AG08395 (cell line): ENCODE results near the gene UPF2.
A peak's percentile ranks its signal among the peaks of the same experiment; 100 is the strongest.

Experiments used
- DNase-seq: peaks from one replicate; pipeline ENCODE4 v3.0.0; 2012; ENCODE audit warnings: mixed read lengths, low spot score

The UPF2 gene

DNA sequence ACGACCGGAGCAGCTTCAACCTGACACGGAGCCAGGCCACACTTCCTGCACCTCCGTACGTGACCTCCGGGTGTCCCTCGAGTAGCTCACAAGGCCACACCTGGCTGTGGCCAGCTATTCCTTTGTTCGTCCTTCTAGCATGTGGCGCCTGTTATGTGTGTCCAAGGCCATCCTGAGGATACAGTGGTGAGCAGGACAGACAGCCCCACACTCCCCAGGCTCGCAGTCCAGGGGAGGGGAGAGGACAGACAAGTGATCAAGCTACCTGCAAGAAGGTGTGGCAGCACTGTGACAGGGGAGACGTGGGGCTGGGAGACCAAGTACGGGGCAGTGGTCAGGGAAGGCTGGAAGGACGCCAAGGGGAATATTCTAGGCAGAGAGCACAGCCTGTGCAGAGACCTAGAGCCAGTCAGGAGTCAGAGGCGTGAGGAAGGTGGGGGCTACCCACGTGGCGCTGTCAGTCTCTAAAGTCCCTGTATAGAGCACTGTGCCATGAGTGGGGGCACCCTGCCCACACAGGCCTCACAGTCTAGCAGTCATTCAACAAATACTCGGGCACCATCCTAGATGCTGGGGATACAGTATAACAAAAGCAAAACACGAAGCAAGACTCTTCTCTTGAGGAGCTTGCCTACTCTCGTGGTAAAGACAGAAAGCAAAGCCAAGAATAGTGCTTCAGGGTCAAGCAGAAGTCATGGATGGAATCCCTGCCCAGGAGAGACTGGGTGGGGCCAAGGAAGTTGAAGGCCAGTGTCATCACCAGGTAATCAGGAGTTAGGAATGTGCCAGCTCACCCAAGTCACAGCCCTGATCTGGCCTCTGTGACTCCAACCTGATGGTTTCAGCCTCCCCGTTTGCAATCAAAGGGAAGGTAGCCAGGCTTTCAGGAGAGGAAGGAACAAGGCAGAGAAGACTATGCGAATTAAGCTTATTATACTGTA, 160.9 kb downstream of the UPF2 start:
- DNase-seq = peak; percentile 31

DNA sequence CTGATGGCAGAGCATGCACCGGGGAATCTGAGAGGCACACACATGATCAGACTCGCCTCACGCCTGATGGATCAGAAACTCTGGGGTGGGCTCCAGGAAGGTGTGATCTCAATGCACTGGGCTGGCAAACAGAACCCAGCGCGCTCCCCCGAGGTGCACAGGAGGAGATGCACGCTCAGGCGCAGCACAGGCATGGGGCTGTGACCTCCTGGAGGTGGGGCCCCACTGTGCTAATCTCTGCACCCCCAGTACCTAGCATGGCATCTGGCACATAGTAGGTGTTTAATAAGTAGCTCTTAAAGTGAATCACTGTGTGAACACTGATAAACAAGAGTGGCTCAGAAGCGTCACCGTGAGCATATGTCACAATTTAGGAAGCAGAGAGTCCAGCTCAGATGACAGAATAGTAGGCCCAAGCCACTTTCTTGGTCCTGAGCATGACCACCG, 161.6 kb downstream of the UPF2 start:
- DNase-seq = no peak

DNA sequence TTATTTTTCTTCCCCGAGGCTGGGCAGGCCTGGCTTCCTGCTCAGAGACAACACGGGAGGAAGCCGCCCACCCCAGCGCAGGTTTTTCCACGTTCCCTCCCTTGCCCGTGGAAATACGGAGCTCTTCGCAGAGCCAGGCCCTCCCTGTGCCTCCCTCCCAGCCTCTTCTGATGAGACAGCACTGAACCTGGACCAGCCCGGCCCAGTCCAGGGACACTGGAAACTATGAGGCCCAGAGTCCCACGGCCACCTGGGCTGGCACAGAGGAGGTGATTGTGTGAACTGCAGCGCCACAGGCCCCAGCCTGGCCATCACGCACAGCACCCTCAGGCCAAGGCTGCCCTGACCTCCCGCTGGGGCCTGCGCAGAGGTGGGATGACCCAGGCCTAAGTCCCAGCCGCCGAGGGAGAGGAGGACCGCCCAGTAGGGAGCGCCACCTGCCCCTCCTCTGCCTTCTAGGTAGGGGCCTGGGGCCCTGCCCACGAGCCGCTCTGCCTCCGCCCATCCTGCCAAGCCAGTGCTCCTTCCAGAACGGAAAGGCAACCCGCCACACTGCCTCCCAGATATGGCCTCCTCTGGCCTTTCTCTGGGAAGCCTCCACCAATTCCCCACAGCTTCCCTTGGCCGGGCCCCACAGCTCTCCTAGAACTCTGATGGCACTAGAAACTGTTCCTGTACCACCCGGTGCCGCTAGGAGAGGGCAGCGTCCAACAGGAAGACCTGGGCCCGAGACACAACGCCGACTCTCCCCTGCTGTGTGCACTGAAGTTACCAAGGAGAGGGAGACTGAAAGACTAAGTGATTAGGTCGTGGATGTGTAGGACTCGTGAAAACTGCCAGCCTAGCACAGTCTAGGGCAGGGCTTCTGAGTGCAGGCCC, 162.2 kb downstream of the UPF2 start:
- no peak for DNase-seq

DNA sequence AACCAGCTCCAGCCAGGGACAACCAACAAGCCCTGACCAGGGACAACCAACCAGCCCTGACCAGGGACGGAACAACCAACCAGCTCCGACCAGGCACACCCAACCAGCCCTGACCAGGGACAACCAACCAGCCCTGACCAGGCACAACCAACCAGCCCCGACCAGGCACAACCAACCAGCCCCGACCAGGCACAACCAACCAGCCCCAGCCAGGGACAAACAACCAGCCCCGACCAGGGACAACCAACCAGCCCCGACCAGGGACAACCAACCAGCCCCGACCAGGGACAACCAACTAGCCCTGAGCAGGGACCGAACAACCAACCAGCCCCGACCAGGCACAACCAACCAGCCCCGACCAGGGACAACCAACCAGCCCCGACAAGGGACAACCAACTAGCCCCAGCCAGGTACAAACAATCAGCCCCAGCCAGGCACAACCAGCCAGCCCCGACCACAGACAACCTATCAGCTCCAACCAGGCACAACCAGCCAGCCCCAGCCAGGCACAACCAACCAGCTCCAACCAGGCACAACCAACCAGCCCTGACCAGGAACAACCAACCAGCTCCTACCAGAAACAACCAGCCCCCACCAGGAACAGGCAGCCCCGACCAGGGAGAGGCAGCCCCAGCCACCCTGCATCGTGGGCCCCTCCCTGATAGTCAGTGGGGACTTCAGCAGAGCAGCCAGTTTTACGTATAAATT, 163.1 kb downstream of the UPF2 start:
- DNase-seq = no peak

DNA sequence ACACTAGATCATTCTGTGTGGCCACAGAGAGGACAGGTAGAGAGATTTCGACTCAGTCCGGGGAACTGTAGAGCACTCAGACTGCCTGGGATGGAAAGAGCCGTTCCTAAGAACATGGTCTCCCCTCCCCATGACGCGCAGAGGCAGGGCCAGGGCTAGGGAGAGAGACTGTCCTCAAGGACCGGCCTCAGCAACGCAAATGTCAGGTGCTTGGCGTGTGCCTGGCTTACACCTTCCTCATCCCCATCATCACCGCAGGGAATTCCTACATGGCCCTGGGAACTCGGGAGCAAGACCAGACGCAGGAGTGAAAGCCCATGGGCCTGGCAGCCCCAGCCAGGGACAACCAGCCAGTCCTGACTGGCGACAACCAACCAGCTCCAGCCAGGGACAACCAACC, 163.8 kb downstream of the UPF2 start:
- DNase-seq = no peak

DNA sequence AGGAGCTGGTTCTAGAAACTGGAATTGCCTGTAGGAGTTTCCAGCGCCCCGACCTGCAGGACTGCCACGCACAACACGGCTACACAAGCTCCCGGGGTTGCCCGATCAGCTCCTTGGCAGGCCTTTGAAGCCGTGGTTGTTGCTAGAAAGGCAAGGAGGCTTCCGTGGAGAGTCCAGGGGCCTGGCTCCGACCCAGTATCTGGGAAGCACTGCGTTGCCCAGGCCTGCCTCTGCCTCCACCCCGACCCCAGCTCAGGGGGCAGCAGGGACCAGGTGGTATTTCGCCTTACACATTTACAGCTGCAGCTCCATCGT, 165.1 kb downstream of the UPF2 start:
- DNase-seq = no peak

DNA sequence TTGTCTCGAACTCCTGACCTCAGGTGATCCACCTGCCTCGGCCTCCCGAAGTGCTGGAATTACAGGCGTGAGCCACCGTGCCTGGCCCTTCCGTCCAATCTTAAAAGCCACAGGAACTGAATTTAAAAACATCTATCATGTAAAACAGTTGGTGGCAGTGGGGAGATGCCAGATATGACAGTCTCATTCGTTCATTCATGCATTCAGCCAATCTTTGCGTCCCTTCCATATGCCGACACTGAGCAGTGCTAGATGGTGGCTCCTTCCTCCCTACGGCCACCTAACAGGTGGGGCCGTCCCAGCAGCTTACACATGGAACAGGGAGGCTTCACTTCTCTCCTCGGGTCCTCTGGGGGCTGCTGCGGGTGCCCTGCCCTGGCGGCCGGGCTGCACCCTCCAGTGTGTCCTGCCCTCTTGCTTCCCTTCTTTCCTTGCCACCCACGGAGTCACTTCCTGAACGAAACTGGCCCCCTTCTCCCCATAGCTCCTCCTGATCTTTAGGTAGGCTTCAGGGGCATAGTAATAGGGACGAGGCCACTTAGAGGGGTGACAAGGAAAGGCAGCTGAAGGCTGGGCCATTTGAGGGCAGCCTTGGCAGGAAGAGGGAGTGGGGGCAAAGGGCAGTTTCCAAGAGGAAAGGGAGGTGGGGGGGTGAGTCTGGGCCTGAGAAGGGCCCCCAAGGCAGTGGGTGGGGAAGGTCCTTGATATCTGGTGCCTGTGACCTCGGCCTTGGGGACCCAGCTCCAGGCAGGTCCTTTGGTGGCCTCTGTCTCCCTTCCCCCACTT, 165.6 kb downstream of the UPF2 start:
- no peak for DNase-seq

DNA sequence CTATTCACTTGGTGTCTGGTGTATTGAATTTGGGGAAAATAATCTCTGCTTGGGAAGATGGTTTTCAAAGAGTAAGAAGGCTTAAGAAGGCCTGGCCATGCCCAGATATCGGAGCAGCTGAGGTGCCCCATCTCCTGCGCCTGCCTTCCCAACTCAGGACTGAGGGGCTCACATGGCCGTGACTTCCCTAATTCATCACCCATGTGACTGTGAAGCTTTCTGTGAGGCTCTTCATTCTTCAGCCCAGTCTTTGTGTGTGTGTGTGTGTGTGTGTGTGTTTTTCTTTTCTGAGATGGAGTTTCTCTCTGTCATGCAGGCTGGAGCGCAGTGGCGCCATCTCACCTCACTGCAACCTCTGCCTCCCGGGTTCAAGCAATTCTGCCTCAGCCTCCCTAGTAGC, 166.3 kb downstream of the UPF2 start:
- DNase-seq = no peak

DNA sequence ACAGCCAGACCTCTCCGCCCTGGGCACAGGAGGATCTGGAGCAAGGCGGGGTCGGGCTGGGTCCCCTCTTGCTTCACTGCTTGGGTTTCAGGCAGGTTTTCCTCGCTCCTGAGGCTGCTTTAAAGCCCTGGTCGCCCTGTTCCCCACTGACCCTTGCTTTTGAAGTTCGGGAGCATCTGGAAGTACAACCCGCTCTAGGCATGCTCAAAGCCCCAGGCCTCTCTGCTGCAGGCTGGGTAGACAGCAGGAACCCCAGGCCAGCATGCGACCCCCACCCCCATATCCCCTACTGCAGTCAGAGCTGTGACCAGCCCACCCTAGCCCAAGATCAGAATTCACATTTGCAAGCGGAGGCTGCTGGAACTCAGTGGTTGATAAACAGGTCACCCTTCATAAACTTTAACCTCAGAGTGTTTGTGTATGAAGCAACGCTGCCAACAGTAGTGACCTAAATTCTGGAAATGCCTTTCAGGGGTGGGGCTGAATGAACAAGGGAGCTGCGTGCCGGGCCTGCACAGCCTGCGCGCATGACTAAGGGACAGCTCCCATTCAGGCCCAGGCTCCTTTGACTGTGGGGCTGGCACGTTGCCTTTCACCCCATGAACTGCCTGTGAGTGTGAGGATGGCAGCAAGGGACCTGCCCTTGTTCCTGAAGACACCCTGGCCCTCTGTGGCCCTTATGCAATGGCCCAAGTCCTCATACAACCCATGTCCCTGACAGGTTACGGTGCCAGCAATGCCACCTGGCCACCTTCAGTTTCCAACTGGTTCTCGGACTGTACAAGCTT, 166.9 kb downstream of the UPF2 start:
- DNase-seq = peak; percentile 99

DNA sequence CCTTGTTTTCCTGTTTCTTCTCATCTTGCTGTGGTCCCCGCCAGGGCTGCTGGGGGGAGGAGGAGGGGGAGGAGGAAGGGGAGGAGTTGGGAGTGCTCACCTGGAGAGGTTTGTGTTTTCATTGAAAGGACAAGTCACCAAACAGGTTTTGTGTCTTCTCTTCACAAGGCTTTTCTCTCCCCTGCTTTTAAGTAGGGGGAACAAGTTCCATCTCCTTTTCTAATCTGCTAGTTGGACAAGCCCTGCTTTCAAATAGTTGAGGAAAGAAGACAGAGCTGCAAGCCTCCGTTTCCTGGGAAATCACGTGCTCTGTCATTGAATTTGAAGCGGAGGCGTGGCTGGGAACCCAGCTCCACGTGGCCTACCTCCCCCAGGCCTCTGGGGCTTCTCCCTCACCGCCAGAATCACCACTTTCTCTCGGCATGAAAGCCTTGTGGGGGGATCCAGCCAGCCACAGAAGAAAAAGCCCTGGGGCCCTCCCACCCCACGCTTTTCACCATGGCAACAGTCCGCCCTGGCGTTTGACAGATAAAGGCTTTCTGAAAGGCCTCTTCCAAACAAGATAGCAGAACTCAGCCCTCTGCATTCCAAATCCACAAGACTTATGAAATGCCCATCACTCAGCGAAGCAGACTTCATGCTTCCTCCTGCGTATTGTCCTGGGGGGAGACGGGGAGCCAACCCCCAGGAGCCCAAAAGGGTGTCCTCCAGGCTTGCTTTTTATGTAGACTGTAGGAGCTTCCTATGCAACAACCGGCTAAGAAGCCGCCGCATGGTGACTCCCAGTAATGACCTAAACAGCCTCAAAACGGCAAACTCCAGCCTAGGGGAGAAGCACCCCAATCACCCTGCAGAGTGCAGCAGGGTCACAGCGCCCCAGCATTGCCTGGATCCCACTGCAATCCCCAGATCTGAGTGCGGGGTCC, 167.8 kb downstream of the UPF2 start:
- DNase-seq = no peak

DNA sequence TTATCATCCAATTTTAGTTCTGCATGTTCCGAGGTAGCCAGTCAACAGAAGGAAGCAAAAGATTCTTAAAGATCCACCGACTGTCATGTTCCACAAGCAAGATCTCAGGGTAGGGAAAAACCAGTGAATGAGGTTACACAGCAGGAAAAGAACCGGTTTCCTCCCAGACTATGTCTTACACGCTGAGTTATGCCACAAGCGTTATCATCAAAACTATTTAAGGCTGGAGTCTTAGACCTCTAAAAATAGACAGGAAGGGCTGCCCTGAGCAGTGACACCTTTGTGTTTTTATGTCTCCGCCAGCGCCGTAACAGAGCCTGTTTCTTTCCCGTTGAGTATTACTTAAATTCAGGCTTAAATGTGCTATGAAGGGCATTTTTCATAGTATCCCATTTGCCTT, 171.1 kb downstream of the UPF2 start:
- no peak for DNase-seq

DNA sequence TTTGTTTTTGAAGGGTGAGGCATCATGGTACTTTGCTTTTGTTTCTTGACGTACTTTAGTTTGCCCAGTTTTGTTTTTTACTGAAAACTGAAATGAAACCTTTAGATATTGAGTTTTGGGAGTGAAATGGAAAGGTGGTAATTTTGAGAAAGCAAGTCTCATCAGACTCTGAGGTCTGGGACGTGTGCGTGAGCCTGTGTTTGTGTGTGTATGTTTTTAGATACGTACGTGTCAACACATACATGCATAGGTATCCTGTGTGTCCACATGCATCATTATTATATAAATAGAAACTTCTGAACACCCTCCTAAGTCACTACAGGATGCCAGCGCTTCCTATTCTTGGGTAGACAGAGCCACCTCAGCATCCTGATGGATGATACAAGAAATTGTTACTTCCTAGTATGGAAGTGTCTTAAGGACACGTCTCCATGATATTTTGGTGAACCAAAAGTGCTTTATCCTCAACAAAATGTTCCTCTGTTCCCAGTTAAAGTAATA, 171.7 kb downstream of the UPF2 start:
- no peak for DNase-seq

DNA sequence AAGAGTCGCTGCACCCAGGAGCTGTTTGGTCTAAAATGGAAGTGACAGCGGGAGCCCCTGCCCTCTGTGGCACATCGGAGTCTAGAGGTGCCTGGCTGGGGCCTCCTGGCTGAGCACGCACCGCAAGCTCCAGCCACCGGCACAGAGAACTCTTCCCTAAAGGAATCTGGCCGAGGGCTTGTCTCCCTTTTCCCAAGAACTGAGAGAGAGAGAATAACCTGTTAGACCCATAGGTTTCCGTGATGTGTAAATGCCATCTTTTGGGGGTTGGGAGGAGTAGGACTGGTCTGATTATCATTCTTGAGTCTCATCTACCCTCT, 172.2 kb downstream of the UPF2 start:
- DNase-seq = no peak
